Endothelial cell of umbilical vein (primary cell): ENCODE data around the gene EGLN1. TPM values are rescaled to one million over a fixed set of nuclear protein-coding genes. Genes with fewer than 3 reads are reported as not detected.

ENCODE experiments used
- BruUV-seq: library from RNA; stranded (reverse); fragments of 400-500 nt; replicated peaks from 2 replicates; lab custom pipeline; 2021; lab: Mats Ljungman, UMichigan
- CTCF ChIA-PET: fragments of 300-600, 350-600 bp; sonication (Branson Sonifier 250); formaldehyde crosslinking; loops from one replicate; lab custom pipeline; 2021; ENCODE audit warnings: antibody characterized with exemption, inconsistent platforms; lab: Charles Lee
- POLR2A ChIA-PET: fragments of 300-600, 350-600 bp; sonication (Branson Sonifier 250); formaldehyde crosslinking; loops from one replicate; lab custom pipeline; 2021; ENCODE audit warnings: antibody characterized with exemption, inconsistent platforms; lab: Charles Lee
- DNase-seq: peaks from one replicate; pipeline ENCODE4 v3.0.0-alpha.2; 2011; ENCODE audit warnings: low read depth, low spot score
- FAIRE-seq: peaks from 2 replicates; lab custom pipeline; 2011; peaks lifted over from hg19 to GRCh38; lab: Jason Lieb, UNC
- H2AFZ ChIP-seq: 2 replicates; pipeline ENCODE4 v1.6.0; 2012; ENCODE audit warnings: low read depth, low read length, control low read depth, inconsistent platforms
- H3K27ac ChIP-seq: 2 replicates; pipeline ENCODE4 v1.5.1; 2011; ENCODE audit warnings: low read depth, mild to moderate bottlenecking, control low read depth, low read length, moderate library complexity; ENCODE audit not compliant: insufficient read depth
- H3K27me3 ChIP-seq, 2 experiments: 2 replicates each; pipeline versions ENCODE4 v1.6.0 to v1.6.1; 2011; ENCODE audit warnings: low read length in 2 of 2, mixed read lengths in 1 of 2; ENCODE audit not compliant: control insufficient read depth in 2 of 2, insufficient read depth in 2 of 2
- H3K36me3 ChIP-seq, 2 experiments: 2 replicates in 1 of 2; 3 replicates in 1 of 2; pipeline ENCODE4 v1.5.1; 2011; ENCODE audit warnings: low read length in 2 of 2, mild to moderate bottlenecking in 1 of 2, moderate library complexity in 1 of 2; ENCODE audit not compliant: control insufficient read depth in 2 of 2, insufficient read depth in 2 of 2; ENCODE audit errors: extremely low read depth in 1 of 2
- H3K4me1 ChIP-seq: 3 replicates; pipeline ENCODE4 v1.5.1; 2011; ENCODE audit warnings: mild to moderate bottlenecking, low read length; ENCODE audit not compliant: control insufficient read depth, insufficient read depth; ENCODE audit errors: extremely low read depth
- H3K4me2 ChIP-seq: 2 replicates; pipeline ENCODE4 v1.6.1; 2011; ENCODE audit warnings: low read length, control low read depth, mixed read lengths; ENCODE audit not compliant: insufficient read depth
- H3K4me3 ChIP-seq, 3 experiments: fragments of 200-600 bp in 1 of 3; sonication (generic), shearing (Covaris generic) in 1 of 3; replicated peaks in 1 of 3; 2 replicates each; pipeline ENCODE4 v1.5.1; 2011 to 2016; ENCODE audit warnings: control low read depth in 3 of 3, low read length in 3 of 3, mild to moderate bottlenecking in 2 of 3, inconsistent platforms in 1 of 3, low read depth in 1 of 3, moderate library complexity in 1 of 3; ENCODE audit not compliant: insufficient read depth in 1 of 3
- H3K79me2 ChIP-seq: 2 replicates; pipeline ENCODE4 v1.6.0; 2012; ENCODE audit warnings: low read length, inconsistent platforms; ENCODE audit not compliant: control insufficient read depth, insufficient read depth
- H3K9ac ChIP-seq: replicated peaks from 2 replicates; pipeline ENCODE3; 2011; ENCODE audit warnings: low read length, control low read depth; ENCODE audit not compliant: insufficient read depth; ENCODE audit errors: extremely low read depth
- H3K9me1 ChIP-seq: replicated peaks from 3 replicates; pipeline ENCODE4 v1.6.0; 2011; ENCODE audit warnings: mild to moderate bottlenecking, low read length; ENCODE audit not compliant: control insufficient read depth, insufficient read depth; ENCODE audit errors: extremely low read depth
- H3K9me3 ChIP-seq: replicated peaks from 2 replicates; pipeline ENCODE4 v1.5.1; 2012; ENCODE audit warnings: low read length, inconsistent platforms; ENCODE audit not compliant: control insufficient read depth, insufficient read depth
- H4K20me1 ChIP-seq: replicated peaks from 2 replicates; pipeline ENCODE3; 2011; ENCODE audit warnings: mild to moderate bottlenecking, low read length; ENCODE audit not compliant: control insufficient read depth, insufficient read depth; ENCODE audit errors: extremely low read depth
- CTCF ChIP-seq, 2 donors: IDR thresholded peaks; 1 replicate in 1 of 2; 2 replicates in 1 of 2; pipeline ENCODE4 v1.5.1; 2011; ENCODE audit warnings: low read length in 2 of 2, mild to moderate bottlenecking in 2 of 2, moderate library complexity in 2 of 2, control low read depth in 1 of 2, inconsistent platforms in 1 of 2, low read depth in 1 of 2; ENCODE audit not compliant: insufficient read depth in 1 of 2; ENCODE audit errors: extremely low read depth in 1 of 2
- EZH2 ChIP-seq: IDR thresholded peaks from 2 replicates; pipeline ENCODE4 v1.6.1; 2012; ENCODE audit warnings: borderline replicate concordance, low read depth, mild to moderate bottlenecking, moderate library complexity, low read length, inconsistent platforms; ENCODE audit not compliant: severe bottlenecking
- FOS ChIP-seq: IDR thresholded peaks from 2 replicates; pipeline ENCODE4 v1.6.1; 2011; ENCODE audit warnings: mild to moderate bottlenecking, low read length, moderate library complexity, borderline replicate concordance; ENCODE audit not compliant: insufficient read depth
- GATA2 ChIP-seq: IDR thresholded peaks from 2 replicates; pipeline ENCODE4 v1.7.0; 2011; ENCODE audit warnings: low read depth, mild to moderate bottlenecking, moderate library complexity, mixed read lengths, low read length; ENCODE audit not compliant: insufficient read length, insufficient read depth
- JUN ChIP-seq: IDR thresholded peaks from 2 replicates; pipeline ENCODE4 v1.6.1; 2011; ENCODE audit warnings: borderline replicate concordance, low read depth; ENCODE audit not compliant: insufficient read length, insufficient read depth
- MAX ChIP-seq: IDR thresholded peaks from 2 replicates; pipeline ENCODE4 v1.6.1; 2011; ENCODE audit not compliant: insufficient read depth, insufficient read length
- MYC ChIP-seq: IDR thresholded peaks from one replicate; pipeline ENCODE4 v1.6.1; 2011; ENCODE audit warnings: mild to moderate bottlenecking, low read depth, low read length
- POLR2A ChIP-seq: IDR thresholded peaks from 2 replicates; pipeline ENCODE4 v1.6.1; 2012; ENCODE audit warnings: low read depth, mild to moderate bottlenecking, control low read depth, low read length
- POLR2AphosphoS5 ChIP-seq: IDR thresholded peaks from 2 replicates; pipeline ENCODE4 v1.6.1; 2012; ENCODE audit warnings: low read depth, mild to moderate bottlenecking, control low read depth, low read length, moderate library complexity; ENCODE audit not compliant: insufficient read depth
- dilution Hi-C: fragments of 300-500 bp; cut with MboI; formaldehyde crosslinking; loops from one replicate; pipeline ENCODE4 v1.15.0; 2019; ENCODE audit warnings: low sequenced_read_pairs; ENCODE audit not compliant: extremely low pct_ligation_motif_present
- intact Hi-C: fragments of 100-400 bp; cut with micrococcal nuclease; formaldehyde crosslinking; loops from one replicate; pipeline ENCODE4 v1.10.0; 2022
- polyA plus RNA-seq, 4 experiments: library from polyadenylated mRNA; depleted of rRNA in 3 of 4; stranded (reverse) in 3 of 4; unstranded in 1 of 4; fragments of >200 nt; gene quantifications; 2 replicates each; pipeline versions ENCODE4 v1.2.1 to v1.2.3, GENCODE V29; 2011 to 2012; ENCODE audit warnings: missing spikeins in 1 of 4
- total RNA-seq: library from RNA; stranded (reverse); gene quantifications from 2 replicates; pipeline ENCODE4 v1.2.3, GENCODE V29; 2021

The EGLN1 gene
- total and polyA plus RNA-seq, 2 donors (not counting 3 experiments of a cell fraction or from before 2014, with no cell fraction given), result 13.7 to 38.1 TPM

- FAIRE-seq, result no peak
- no peak for DNase-seq
- H3K4me2 ChIP-seq, result no peak overlapping the region
- intact Hi-C loops, result no loop called here
- H2AFZ ChIP-seq, result no peak overlapping the region
- H3K36me3 ChIP-seq, result no peaks in the 10 kb centered on the region
- dilution Hi-C loops, result no loop called here
- no peak overlapping the region for H3K27ac ChIP-seq
- BruUV-seq, result no TSS peak
- ChIA-PET CTCF (no interaction called here), POLR2A (no interaction called here)
- TF ChIP-seq MAX (no peak), EZH2 (no peak), POLR2AphosphoS5 (no peak), FOS (no peak), POLR2A (no peak), JUN (no peak), MYC (no peak), CTCF (IDR thresholded peaks at IDR 0.05; ENCODE audit: extremely low read depth in 1 of 2, insufficient read depth in 1 of 2, low read depth in 1 of 2, low read length in 2 of 2) (no peak), GATA2 (no peak)
- H3K4me1 ChIP-seq, result peaks cover 13% of the 10 kb centered on the region
- no peaks in the 10 kb centered on the region for H3K79me2 ChIP-seq
- no peaks in the 10 kb centered on the region for H3K9me3 ChIP-seq
- no peaks in the 10 kb centered on the region for H3K27me3 ChIP-seq
- no peaks in the 10 kb centered on the region for H3K9me1 ChIP-seq
- no peak overlapping the region for H3K4me3 ChIP-seq
- H3K9ac ChIP-seq, result no peak overlapping the region
- no peaks in the 10 kb centered on the region for H4K20me1 ChIP-seq
Observed at GRCh38 chr1:231428377-231428776, 6.3 kb upstream of the EGLN1 start.
